Stimulated activated CD8-positive, alpha-beta memory T cell treated with anti-CD3 and anti-CD28 coated beads, Interleukin-15, amount 100 ng/mL, for 24 hours (primary cell): Measurements from ENCODE around the gene EXOSC9.

Source experiments
- DNase-seq: peaks from one replicate; pipeline ENCODE4 v3.0.0-alpha.2; 2020; ENCODE audit warnings: low read depth

Gene EXOSC9

GRCh38 chr4:121824171-121824527 lies 23.0 kb downstream of the EXOSC9 start:
- no peak for DNase-seq

DNA sequence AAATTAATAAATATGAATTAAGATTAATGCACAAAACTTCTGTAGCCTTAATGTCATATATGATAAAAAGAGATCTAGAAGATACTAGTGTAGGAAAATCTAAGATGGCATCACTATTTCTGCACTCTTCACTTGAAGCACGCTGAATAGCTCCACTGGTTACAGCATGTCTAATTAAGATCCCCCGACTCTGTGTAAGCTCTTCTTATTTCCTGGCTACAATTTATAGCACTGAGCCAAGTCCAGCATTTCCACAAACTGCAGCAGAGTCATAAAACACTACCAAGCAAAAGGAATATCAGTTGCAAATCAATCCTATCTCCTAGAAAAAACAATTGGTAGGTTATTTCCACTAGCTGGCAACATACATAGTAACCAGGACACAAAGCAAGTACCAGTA lies 23.8 kb downstream of the EXOSC9 start:
- no peak for DNase-seq

DNA sequence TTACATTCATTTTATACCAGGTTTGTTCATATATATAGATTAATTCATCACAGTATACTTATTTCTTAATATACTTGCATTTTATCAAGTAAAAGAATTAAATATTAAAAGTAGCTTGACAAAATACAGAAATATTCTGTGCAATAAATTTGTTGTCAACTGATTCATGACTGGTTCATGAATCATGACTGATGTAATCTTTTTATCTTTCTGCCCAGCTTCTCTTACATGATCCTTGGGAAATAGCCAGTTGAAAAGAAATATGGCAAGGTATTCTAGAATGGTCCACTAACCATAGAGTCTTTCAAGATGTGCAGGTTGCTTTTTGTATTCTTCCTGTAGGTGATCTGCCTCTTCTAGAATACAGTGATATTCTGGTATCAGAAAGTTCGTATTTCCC lies 26.7 kb downstream of the EXOSC9 start:
- no peak for DNase-seq

DNA sequence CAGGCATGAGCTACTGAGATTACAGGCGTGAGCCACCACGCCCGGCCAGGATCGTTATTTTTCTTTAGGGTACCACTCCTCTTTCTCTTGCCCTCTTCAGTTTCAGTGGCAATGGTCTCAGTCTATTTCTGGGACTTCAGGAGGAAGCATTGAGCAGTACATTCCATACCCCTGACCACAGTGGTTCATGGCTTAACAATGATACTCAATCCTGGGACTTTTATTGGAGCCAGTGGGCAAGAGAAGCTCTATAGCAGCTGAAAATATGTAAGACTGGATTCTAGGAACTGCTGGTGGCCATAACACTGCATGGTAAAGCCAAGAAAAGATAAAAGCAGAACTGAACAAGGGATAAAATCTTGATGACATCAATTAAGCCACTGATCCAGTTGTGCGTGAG lies 28.4 kb downstream of the EXOSC9 start:
- DNase-seq: no peak

DNA sequence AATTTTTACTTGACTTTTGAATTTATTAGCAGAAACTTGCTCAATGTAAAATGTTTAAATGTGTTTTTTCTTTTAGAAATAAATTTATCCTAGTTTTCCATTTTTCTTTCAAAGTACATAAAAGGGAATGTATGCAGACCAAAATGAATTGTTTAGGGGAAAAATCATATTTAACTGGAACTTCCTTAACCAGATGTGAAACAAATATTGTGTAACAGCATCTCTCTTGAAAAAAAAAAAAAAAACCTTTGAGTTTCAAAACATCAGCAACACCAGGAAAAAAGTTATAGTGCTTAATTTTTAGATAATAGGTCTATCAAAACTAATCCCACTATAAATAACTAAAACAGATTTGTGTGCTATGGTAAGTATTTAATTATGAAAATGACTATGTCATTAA lies 37.0 kb downstream of the EXOSC9 start:
- no peak for DNase-seq

DNA sequence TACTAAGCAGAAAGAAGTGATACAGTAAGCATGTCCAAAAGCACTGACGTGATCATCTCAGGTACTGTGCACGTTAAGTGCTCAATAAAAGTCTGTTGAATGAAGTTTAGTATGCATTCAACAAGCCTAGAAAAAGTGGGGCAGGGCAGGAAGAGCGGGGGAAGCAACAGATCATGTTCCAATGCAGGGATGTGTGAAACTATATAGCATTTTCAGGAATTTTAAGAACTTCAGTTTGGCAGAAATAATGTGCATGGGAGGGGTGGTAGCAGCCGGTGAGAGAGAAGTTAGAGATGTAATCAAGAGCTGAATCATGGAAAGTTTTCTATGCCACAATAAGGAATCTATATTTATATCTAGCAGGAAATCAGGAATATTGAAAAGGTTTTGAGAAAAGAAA lies 41.7 kb downstream of the EXOSC9 start:
- DNase-seq: no peak

- no peak for DNase-seq
Observed at GRCh38 chr4:121846662-121847061, 45.5 kb downstream of the EXOSC9 start.

DNA sequence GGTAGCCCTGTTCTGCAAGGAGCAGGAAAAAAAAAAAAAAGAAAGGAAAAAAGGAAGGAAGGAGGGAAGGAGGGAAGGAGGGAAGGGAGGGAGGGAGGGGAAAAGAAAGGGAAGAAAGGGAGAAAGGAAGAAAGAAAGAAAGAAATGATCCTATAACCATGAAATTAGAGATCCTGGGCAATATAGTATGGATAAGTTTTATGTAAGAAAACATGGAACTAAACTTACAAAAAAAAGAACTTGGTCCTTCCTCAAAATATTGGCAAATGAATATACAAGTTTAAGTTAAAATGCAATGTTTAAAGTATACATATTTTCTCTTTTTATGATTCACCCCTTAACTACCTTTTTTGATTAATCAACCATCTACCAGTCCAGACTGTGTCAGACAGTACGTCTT lies 50.2 kb downstream of the EXOSC9 start:
- no peak for DNase-seq

GRCh38 chr4:121860121-121860520 lies 59.0 kb downstream of the EXOSC9 start:
- no peak for DNase-seq

GRCh38 chr4:121861426-121861825 lies 60.3 kb downstream of the EXOSC9 start:
- no peak for DNase-seq

DNA sequence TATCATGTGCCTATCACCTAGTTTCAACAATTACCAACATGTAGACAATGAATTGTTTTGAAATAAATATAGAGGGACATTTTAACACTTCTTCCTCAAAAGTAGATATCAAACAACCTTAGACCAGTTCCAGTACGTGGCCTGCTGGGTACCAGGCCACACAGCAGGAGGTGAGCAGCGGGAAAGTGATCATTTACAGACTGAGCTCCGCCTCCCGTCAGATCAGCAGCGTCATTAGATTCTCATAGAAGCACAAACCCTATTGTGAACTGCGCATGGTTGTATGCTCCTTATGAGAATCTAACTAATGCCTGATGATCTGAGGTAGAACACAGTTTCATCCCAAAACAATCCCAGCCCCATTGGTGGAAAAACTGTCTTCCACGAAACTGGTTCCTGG lies 62.7 kb downstream of the EXOSC9 start:
- DNase-seq: no peak
